ENCODE results near the gene RBCK1. TPM values are rescaled to one million over a fixed set of nuclear protein-coding genes. Genes with fewer than 3 reads are reported as not detected.
"Not testable (repeated sequence)": the region's sequence is repeated elsewhere in the genome, so short reads cannot be mapped to it uniquely, and the experiment has no call there.

RBCK1 gene
- total and polyA plus RNA-seq, 10 of the 15 experiments (the other 5 are each of a cell fraction or from before 2014, with no cell fraction given): 14.1 to 99.7 (median 76.0) TPM

- no peak for ATAC-seq
- Histone ChIP-seq H3K4me2 (ENCODE audit: control insufficient read depth, insufficient read depth) (no peak overlapping the region), H2AFZ (ENCODE audit: control insufficient read depth, low read depth, low read length) (no peak overlapping the region), H3K27me3 (replicated peaks in 1 of 2; ENCODE audit: control insufficient read depth in 2 of 2, insufficient read depth in 2 of 2, low read length in 1 of 2) (no peaks in the 10 kb centered on the region), H3K27ac (ENCODE audit: control insufficient read depth, insufficient read depth) (no peak overlapping the region), H3K36me3 (ENCODE audit: control insufficient read depth in 2 of 2, insufficient read depth in 2 of 2, low read length in 1 of 2) (no peaks in the 10 kb centered on the region), H3K9me3 (replicated peaks; ENCODE audit: control insufficient read depth, insufficient read depth, low read length) (no peaks in the 10 kb centered on the region), H3K9ac (ENCODE audit: control insufficient read depth, insufficient read depth, low read length) (no peak overlapping the region), H3K79me2 (ENCODE audit: control insufficient read depth, insufficient read depth, low read length) (peaks cover 5% of the 10 kb centered on the region), H4K20me1 (ENCODE audit: control insufficient read depth, insufficient read depth) (no peaks in the 10 kb centered on the region), H3K4me3 (no peak overlapping the region), H3K4me1 (ENCODE audit: control insufficient read depth, insufficient read depth, low read length) (peaks cover 12% of the 10 kb centered on the region)
- ChIA-PET SMC1A (ENCODE audit: uncharacterized antibody, unreplicated experiment) (no interaction called here), CTCF (no interaction called here), RAD21 (ENCODE audit: unreplicated experiment) (no interaction called here), POLR2A (no interaction called here)
- TF ChIP-seq, protein P1, sequence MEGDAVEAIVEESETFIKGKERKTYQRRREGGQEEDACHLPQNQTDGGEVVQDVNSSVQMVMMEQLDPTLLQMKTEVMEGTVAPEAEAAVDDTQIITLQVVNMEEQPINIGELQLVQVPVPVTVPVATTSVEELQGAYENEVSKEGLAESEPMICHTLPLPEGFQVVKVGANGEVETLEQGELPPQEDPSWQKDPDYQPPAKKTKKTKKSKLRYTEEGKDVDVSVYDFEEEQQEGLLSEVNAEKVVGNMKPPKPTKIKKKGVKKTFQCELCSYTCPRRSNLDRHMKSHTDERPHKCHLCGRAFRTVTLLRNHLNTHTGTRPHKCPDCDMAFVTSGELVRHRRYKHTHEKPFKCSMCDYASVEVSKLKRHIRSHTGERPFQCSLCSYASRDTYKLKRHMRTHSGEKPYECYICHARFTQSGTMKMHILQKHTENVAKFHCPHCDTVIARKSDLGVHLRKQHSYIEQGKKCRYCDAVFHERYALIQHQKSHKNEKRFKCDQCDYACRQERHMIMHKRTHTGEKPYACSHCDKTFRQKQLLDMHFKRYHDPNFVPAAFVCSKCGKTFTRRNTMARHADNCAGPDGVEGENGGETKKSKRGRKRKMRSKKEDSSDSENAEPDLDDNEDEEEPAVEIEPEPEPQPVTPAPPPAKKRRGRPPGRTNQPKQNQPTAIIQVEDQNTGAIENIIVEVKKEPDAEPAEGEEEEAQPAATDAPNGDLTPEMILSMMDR (IDR thresholded peaks at IDR 0.05 in 2 of 3, conservative IDR thresholded peaks at IDR 0.05 in 1 of 3; ENCODE audit: control insufficient read depth in 2 of 3, extremely low read depth in 1 of 3, insufficient read depth in 1 of 3, low read depth in 3 of 3, low read length in 3 of 3): no peak
- no peak for TF ChIP-seq SREBF1 (IDR thresholded peaks at IDR 0.05; ENCODE audit: low read length)
- no peak for TF ChIP-seq MEF2A (IDR thresholded peaks at IDR 0.05; ENCODE audit: insufficient read depth, low read depth, low read length)
- intact Hi-C loops (cut with micrococcal nuclease; ENCODE audit: unreplicated experiment) (no loop called here), in situ Hi-C loops (cut with MboI) (no loop called here)
- FAIRE-seq: no peak
- no TSS peak for BruUV-seq (replicated peaks)
- WGBS (ENCODE audit: insufficient coverage, insufficient replicate concordance, low lambda C conversion rate, missing lambda C conversion rate): 68% methylated on average over 2 of the region's 2 CpGs
- no peak for DNase-seq (ENCODE audit: low read depth, low spot score)
Observed at GRCh38 chr20:376750-377149, 31.3 kb upstream of the RBCK1 start.

DNA sequence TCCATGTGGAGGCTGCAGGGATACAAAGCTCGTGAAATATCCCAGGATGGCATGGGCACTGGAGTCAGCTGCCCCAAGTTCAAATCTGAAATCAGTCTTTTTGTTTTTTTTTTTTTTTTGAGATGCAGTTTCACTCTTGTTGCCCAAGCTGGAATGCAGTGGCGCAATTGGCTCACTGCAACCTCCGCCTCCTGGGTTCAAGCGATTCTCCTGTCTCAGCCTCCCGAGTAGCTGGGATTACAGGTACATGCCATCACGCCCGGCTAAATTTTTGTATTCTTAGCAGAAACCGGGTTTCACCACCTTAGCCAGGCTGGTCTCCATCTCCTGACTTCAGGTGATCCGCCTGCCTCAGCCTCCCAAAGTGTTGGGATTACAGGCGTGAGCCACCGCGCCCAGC is 30.5 kb upstream of the RBCK1 start:
- H3K27ac ChIP-seq (ENCODE audit: control insufficient read depth, insufficient read depth); H3K27me3 ChIP-seq (replicated peaks in 1 of 2; ENCODE audit: control insufficient read depth in 2 of 2, insufficient read depth in 2 of 2, low read length in 1 of 2); in situ Hi-C loops (cut with MboI); H4K20me1 ChIP-seq (ENCODE audit: control insufficient read depth, insufficient read depth); BruUV-seq (replicated peaks); H2AFZ ChIP-seq (ENCODE audit: control insufficient read depth, low read depth, low read length); FAIRE-seq; POLR2A ChIA-PET; H3K4me2 ChIP-seq (ENCODE audit: control insufficient read depth, insufficient read depth); ATAC-seq; SMC1A ChIA-PET (ENCODE audit: uncharacterized antibody, unreplicated experiment); H3K36me3 ChIP-seq (ENCODE audit: control insufficient read depth in 2 of 2, insufficient read depth in 2 of 2, low read length in 1 of 2); H3K9me3 ChIP-seq (replicated peaks; ENCODE audit: control insufficient read depth, insufficient read depth, low read length); RAD21 ChIA-PET (ENCODE audit: unreplicated experiment); H3K4me3 ChIP-seq; intact Hi-C loops (cut with micrococcal nuclease; ENCODE audit: unreplicated experiment); DNase-seq (ENCODE audit: low read depth, low spot score); H3K9ac ChIP-seq (ENCODE audit: control insufficient read depth, insufficient read depth, low read length): not testable (repeated sequence)
- Histone ChIP-seq H3K79me2 (ENCODE audit: control insufficient read depth, insufficient read depth, low read length) (peaks cover 12% of the 10 kb centered on the region), H3K4me1 (ENCODE audit: control insufficient read depth, insufficient read depth, low read length) (peaks cover 12% of the 10 kb centered on the region)
- CTCF ChIA-PET: interaction anchor here (0.8 to 1.6 kb wide), 2 partner anchors 30 to 111 kb away, joined by 3 to 4 read pairs; no protein-coding TSS in a partner anchor
- WGBS (ENCODE audit: insufficient coverage, insufficient replicate concordance, low lambda C conversion rate, missing lambda C conversion rate): 71% methylated on average over 11 of the region's 12 CpGs

Measured in GM12878 (cell line).